GM20431 (cell line): Measurements from ENCODE around the gene SIN3B.
"Not testable (repeated sequence)": the region's sequence is repeated elsewhere in the genome, so short reads cannot be mapped to it uniquely, and the experiment has no call there.

Experiments used
- in situ Hi-C: fragments of 300-500 bp; cut with MseI, MboI; formaldehyde crosslinking; loops from one replicate; pipeline ENCODE4 v1.15.0; 2020; ENCODE audit warnings: low sequenced_read_pairs; ENCODE audit not compliant: unreplicated experiment

Gene SIN3B

DNA sequence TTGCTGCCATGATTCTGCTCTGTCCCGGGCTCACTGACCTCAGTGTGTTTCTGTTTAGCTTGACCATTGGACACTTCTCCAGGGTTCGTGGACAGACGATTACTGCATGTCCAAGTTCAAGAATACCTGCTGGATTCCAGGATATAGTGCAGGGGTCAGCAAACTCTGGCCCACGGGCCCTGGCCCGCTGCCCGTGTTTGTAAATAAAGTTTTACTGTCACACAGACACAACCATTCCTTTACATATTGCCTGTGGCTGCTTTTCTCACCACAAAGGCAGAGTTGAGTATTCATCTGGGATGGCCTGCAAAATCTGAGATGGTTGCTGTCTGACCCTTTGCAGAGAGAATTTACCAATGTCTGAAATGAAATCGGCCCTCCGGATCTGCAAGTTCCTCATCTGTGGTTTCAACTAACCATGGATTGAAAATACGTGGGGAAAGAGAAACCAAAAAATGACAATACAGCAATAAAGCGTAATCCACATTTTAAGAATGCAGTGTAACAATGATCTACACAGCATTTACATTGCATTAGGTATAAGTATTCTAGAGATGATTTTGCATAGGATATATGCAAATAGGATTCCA lies 33.7 kb downstream of the SIN3B start:
- in situ Hi-C loops: no loop called here

DNA sequence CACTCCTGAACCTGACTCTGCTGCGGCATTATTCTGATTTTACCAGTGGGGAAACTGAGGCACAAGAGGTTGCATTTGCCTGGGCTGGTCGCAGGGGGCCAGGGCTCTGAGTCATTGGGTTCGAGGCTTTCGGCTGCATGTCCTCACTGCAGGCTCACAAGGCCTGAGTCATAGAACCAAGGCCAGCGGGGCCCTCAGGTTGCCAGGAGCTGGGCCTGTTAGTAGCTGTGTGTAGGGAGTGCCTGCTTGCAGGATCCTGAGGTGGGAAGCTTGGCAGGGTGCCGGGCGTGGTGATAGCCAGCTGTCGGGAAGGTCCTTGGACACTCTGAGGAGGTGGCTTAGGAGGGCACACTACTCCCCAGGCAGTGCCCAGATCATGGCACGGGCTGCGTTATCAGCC lies 38.0 kb downstream of the SIN3B start:
- in situ Hi-C loops: no loop called here

DNA sequence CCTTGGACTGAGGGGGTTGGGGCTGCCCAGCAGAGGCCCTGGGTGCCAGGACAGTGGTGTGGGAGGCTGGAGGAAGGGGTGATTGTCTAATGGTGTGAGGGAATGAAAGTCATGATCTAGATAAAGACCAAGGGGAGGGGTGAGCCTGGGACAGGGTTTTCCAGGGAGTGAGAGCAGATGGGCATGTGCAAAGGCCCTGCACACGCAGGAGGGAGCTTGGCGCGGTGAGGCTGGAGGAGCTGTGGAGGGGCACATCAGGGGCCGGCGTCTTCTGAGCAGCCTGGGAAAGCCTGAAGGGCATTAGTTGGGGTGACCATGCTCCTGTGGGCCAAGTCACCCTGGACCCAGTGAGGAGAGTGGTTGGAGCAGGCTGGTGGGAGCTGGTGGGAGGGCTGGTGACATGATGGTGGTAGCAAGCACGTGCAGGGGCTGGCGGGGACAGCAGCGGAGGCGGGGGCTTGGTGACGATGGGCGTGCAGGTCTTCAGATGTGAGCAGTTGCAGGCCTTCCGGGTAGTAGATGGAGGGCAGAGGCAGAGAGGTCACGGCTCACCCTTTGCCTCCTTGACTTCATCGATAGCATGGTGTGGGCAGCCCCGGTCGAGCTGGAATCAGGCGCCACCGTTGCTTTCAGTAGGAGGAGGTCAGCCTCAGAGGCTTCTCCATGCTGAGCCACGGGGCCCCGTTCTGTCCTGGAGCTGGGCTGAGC lies 39.4 kb downstream of the SIN3B start:
- in situ Hi-C loops: no loop called here

DNA sequence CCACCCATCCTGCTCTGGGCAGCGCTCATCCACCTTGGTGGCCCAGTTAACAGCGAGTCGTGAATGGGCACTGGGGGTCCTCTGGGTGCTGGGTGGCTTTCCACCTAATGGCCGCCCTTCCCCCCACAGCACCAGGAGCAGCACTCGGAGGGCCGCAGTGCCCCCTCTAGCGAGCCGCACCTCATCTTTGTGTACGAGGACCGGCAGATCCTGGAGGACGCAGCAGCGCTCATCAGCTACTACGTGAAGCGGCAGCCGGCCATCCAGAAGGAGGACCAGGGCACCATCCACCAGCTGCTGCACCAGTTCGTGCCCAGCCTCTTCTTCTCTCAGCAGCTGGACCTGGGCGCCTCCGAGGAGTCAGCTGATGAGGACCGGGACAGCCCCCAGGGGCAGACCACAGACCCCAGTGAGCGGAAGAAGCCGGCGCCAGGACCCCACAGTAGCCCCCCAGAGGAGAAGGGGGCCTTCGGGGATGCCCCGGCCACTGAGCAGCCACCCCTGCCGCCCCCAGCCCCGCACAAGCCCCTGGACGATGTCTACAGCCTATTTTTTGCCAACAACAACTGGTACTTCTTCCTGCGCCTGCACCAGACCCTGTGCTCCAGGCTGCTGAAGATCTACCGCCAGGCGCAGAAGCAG lies 40.3 kb downstream of the SIN3B start:
- in situ Hi-C loops: no loop called here

DNA sequence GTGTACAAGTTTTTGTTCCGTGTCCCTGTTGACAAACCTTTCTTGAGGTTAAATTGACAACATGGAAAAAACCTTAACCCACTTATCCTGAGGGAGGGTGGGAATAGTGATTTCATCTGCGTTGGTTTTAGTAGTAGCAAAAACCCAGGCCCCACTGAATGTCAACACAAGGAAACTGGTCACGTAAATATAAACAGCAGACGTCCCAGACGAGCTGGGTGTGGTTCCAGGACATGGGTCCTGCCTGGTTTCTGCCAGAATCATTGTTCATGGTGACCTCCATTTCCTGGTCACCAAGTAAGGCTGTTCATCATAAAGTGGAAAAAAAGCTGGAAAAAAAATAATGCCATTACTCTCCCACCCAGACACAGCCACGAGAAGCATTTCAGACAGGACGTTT lies 42.7 kb downstream of the SIN3B start:
- in situ Hi-C loops: no loop called here

DNA sequence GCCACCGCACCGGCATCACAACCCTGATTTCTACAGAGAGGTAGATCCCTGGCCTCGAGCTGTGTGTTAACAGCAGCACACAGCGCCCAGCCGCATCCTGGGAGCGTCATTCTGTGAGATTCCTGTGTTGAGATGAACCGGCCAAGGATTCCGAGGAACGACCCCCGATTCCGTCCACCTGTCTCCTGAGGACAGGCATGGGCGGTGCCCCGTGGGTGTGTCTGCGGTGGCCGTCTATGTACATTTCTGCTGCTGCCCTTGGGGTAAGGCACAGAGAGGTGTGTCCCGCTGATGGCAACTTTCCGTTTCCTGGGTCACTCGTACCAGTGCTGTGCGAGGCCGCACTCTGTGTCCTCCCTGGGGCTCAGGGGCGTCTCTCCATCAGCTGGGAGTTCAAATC lies 43.5 kb downstream of the SIN3B start:
- in situ Hi-C loops: no loop called here

DNA sequence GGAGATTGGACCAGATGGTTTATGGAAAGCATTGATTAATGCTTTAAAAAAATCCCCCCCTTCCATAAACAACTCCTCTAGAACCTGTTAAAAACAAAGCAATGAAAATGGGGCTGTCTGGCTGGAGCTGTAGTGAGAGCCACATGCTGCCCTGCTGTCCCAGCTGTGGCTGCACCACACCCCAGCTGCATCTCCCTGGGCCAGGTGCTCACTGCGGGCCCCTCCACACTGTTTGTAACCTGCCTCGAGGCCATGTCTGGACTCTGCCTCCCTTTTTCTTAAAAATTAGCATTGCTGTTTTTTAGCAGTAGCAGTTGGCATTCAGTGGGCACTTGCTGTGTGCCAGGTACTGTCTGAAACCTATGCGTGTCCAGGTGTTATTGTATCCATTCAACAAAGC lies 44.4 kb downstream of the SIN3B start:
- in situ Hi-C loops: no loop called here

DNA sequence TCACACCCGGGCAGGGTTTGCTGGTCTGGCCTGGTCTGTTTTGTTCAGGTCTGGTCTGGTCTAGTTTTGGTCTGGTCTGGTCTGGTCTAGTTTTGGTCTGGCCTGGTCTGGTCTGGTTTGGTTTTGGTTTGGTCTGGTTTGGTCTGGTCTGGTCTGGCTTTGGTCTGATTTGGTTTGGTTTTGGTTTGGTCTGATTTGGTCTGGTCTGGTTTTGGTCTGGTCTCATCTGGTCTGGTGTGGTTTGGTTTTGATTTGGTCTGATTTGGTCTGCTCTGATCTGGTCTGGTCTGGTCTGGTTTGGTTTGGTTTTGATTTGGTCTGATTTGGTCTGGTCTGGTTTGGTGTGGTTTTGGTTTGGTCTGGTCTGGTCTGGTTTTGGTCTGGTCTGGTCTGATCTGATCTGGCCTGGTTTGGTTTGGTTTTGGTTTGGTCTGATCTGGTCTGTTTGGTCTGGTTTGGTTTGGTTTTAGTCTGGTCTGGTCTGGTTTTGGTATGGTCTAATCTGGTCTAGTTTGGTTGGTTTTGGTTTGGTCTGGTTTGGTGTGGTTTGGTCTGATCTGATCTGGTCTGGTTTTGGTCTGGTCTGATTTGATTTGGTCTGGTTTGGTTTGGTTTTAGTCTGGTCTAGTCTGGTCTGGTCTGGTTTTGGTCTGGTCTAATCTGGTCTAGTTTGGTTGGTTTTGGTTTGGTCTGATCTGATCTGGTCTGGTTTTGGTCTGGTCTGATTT lies 45.2 kb downstream of the SIN3B start:
- in situ Hi-C loops: no loop called here

DNA sequence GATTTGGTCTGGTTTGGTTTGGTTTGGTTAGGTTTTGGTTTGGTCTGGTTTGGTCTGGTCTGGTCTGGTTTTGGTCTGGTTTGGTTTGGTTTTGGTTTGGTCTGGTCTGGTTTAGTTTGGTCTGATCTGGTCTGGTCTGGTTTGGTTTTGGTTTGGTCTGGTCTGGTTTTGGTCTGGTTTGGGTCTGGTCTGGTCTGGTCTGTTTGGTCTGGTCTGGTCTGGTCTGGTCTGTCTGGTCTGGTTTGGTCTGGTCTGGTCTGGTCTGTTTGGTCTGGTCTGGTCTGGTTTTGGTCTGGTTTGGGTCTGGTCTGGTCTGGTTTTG lies 45.7 kb downstream of the SIN3B start:
- in situ Hi-C loops: not testable (repeated sequence)

DNA sequence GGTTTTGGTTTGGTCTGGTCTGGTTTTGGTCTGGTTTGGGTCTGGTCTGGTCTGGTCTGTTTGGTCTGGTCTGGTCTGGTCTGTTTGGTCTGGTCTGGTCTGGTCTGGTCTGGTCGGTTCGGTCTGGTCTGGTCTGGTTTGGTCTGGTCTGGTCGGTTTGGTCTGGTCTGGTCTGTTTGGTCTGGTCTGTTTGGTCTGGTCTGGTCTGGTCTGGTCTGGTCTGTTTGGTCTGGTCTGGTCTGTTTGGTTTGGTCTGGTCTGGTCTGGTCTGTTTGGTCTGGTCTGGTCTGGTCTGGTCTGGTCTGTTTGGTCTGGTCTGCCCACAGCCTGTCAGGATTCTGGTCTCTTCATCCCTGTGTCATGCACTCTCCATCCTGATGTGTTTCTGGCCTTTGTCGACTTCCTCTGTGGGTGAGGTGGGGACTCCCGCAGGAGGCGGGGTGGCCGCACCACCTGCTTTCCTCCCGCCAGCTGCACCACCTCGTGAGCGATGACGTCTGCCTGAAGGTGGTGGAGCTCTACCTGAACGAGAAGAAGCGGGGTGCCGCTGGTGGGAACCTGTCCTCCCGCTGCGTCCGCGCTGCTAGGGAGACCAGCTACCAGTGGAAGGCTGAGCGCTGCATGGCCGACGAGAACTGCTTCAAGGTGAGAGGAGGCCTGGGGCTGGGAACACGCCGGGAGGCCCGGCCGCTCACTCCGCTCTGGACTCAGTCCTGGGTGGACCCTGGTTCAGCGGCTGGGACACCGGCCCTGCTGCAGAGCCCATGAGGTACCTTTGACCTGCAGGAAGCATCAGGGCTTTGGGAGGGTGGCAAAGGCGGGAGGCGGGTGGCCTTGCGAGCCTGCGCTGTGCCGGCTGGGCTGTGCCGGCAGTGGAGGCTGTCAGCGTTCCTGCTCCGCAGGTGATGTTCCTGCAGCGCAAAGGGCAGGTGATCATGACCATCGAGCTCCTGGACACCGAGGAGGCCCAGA lies 46.7 kb downstream of the SIN3B start:
- in situ Hi-C loops: no loop called here

DNA sequence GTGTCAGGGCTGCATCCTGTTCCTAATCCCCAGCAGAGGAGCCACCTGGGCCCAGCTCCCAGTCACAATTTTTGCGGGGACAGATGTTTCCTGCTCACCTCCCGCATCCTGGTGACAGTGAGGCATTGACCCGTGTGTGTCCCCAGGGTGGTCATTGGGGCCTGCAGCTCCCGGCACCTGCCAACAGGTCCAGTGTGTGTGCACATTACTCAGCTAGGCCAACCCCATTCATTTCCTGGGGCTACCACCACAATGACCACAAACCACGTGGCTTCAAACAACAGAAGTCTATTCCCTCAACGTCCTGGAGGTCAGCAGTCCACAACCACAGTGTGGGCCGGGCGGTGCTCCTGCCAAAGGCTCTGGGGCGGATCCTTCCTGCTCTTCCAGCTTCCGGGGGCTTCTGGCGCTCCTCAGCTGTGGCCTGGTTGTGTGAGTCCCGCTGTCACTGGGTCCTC lies 47.7 kb downstream of the SIN3B start:
- in situ Hi-C loops: no loop called here

DNA sequence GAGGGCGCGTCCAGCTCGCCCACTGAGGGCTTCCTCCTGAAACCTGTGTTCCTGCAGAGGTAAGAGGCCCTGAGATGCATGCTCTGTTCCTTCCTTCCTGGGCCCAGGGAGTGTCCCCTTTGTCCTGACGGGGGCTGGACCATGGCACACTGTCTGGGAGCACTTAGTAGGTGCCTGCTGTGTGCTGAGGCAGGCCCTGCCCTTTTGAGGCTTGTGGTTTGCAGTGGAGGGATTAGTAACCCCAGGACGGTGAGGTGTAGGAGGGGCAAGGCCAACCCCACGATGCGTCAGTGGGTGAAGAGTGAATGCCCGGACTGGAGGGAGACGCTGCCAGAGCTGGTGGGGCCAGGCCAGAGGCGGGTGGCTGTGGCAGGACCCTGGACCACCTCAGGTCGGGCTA lies 48.4 kb downstream of the SIN3B start:
- in situ Hi-C loops: no loop called here

DNA sequence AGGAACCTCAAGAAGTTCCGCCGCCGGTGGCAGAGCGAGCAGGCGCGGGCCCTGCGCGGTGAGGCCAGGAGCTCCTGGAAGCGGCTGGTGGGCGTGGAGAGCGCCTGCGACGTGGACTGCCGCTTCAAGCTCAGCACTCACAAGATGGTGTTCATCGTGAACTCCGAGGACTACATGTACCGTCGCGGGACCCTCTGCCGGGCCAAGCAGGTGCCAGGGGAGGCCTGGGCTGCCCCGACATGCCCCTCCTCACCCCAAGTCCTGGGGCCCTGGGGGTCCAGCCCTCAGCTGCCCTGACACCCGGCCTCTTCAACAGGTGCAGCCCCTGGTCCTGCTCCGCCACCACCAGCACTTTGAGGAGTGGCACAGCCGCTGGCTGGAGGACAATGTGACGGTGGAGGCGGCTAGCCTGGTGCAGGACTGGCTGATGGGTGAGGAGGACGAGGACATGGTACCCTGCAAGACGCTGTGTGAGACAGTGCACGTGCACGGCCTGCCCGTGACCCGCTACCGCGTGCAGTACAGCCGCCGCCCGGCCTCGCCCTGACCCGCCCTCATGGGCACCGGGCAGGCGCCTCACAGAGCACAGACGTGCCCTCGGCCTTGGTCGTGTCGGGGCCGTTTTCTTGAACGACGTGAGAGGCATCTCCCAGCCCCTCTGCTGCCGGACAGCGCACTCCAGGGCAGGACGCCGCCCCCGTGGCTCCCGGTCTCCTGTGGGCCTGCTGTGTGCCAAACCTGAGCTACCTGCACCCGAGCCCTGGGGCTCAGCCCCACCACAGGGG lies 49.2 kb downstream of the SIN3B start:
- in situ Hi-C loops: no loop called here

DNA sequence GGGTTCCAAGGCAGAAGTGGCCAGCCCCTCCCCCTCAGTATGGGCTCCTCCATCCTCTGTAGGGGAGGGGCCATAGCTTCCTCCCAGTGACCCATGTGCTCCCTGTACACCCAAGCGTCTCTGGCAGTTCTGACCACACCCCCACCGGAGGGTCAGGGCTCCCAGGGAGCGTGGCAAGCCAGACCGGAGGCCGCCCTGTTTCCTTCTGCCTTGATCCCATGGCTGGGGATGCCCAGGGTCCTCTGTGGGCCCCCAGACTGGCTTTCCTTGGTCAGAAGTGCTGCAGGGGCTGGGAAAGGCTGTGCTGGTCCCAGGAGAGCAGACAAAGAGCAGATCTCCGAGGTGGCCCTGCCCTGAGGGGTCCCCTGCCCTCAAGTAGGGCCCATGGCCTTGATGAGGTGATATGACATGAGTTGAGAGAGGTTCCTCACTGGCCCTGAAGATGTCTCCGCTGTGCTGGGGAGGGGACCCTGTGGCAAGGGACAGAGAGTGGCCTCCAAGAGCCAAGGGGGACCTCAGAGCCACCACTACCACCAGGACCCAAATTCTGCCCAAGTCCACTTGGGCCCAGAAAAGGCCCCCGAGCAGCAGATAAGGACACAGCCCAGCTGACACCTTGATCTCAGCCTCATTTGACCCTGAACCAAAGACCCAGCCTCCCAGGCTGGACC lies 51.8 kb downstream of the SIN3B start:
- in situ Hi-C loops: no loop called here

DNA sequence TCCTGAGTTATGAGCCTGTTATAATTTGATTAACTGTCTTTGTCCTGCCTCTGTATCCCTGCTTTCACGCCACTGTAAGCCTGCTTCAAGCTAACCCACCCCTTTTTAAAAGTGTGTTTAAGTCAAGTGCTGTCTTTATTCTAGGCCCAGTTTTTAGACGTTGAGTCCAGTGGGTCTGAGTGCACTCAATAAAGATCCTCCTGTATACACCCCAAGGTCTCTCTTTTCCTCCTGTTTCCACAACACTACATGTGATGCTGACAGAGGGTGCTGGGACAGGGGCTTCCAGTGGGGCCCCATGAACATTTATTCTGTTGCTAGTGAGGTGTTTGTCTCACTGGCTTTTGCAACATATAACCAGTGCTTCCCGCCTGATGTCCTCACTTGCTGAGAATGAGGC lies 52.9 kb downstream of the SIN3B start:
- in situ Hi-C loops: no loop called here

DNA sequence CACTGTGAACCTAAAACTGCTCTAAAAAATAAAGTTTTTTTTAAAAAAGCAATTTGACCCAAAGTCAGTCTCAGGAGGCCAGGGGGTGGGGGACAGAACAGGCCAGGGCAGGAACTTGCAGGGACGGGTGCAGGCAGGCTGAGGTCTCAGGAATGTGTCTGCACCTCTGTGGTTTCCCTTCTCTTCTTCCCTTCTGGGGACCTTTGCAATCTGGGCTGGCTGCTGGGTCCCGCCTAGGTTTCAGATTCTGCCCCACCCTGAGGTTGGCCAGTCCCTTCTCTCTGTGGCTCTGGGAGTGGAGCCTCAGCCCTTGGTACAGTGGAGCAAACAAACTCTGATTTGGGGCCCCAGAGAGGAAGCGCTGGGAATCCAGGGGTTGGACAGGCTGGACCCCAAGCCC lies 54.3 kb downstream of the SIN3B start:
- in situ Hi-C loops: no loop called here

DNA sequence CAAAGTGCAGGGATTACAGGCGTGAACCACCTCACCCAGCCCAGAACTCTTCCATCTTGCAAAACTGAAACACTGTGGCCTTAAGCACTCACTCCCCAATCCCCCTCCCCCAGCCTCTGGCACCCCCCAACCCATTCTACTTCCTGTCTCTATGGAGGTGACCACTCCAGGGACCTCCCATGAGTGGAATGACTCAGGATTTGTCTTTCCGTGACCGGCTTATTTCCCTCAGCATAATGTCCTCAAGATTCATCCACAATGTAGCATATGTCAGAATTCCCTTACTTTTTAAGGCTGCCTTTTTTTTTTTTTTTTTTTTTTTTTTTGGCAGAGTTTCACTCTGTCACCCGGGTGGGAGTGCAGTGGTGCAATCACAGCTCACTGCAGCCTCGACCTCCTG lies 56.0 kb downstream of the SIN3B start:
- in situ Hi-C loops: no loop called here

DNA sequence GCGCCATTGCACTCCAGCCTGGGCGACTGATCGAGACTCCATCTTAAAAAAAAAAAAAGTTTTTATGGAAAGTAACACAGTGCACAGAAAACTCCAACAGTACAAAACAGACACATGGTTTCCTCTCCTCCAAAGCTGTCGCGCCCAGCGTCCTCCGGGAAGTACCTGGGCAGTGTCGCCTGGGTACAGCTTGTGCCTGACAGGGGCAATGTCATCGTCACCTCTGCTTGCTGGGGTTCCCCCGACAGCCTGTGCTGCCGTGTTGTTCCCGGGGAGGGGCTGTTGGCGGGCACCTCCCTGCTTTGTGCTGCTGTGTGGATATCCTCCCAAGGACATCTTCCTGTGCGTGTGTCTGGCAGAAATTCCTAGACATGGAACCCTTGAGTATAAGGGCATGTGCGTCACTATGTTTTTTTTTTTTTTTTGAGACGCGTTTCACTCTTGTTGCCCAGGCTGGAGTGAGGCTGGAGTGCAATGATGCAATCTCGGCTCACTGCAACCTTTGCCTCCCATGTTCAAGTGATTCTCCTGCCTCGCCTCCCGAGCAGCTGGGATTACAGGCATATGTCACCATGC lies 57.2 kb downstream of the SIN3B start:
- in situ Hi-C loops: no loop called here
